GM18517 (cell line): ENCODE measurements around the gene TNRC6C.
"Not testable (repeated sequence)": the region's sequence is repeated elsewhere in the genome, so short reads cannot be mapped to it uniquely, and the experiment has no call there.

Experiments used
- ATAC-seq: cut with Tn5 transposase; IDR thresholded peaks from one replicate; pipeline ENCODE4 v1.9.1; 2021; ENCODE audit warnings: mild to moderate bottlenecking, moderate library complexity; ENCODE audit not compliant: unreplicated experiment

The TNRC6C gene

GRCh38 chr17:78110363-78111015 lies 152.0 kb downstream of the TNRC6C start:
- no peak for ATAC-seq

DNA sequence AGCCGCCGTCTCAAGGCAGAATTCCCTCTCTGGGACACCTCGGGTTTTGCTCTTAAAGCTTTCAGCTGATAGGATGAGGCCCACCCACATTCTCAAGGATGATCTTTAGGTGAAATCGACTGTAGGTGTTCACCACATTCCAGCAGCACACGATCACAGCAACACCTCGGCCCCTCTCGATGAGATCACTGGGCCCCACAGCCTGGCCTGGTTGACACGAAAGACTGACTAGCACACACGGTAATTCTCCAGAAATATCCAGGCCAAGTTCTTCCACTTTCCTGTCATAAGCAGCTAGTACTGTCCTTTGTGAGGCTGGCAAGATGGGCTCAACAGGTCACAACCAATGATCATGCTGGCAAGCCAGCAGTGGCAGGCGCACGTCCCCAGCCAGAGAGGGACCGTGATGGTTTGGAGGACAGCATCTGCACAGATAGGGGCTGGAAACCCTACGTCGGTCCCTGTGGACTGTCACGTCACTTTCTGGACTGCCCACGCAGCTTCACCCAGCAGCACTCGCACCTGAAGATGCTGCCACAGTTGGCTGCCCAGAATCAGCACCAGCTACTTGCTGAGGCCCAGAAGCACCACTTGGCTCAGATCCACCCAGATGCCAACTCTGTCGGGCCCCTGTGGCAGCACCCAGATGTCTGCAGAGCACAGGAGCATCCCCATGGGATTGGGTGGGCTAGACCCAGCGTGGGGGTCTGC lies 152.7 kb downstream of the TNRC6C start:
- no peak for ATAC-seq

DNA sequence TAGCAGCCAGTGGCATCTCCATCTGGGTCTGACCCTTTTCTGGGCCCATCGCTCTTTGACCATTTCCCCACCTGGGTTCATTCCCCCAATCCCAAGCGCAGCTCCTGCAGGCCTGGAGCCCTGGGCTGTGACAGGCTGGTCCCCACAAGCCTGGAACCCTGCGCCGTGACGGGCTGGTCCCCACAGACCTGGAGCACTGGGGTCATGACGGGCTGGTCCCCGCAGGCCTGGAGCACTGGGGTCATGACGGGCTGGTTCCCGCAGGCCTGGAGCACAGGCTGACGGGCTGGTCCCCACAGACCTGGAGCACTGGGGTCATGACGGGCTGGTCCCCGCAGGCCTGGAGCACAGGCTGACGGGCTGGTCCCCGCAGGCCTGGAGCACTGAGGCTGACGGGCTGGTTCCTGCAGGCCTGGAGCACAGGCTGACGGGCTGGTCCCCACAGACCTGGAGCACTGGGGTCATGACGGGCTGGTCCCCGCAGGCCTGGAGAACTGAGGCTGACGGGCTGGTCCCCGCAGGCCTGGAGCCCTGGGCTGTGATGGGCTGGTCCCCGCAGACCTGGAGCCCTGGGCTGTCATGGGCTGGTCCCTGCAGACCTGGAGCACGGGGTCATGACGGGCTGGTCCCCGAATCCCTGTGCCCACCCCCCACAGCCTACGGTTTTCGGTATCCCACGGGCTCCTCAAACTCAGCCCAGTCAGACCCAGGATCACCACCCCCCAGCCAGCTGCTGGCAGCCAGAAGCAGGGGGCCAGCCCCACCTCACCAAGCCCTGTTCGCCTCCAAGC lies 153.4 kb downstream of the TNRC6C start:
- ATAC-seq = no peak

DNA sequence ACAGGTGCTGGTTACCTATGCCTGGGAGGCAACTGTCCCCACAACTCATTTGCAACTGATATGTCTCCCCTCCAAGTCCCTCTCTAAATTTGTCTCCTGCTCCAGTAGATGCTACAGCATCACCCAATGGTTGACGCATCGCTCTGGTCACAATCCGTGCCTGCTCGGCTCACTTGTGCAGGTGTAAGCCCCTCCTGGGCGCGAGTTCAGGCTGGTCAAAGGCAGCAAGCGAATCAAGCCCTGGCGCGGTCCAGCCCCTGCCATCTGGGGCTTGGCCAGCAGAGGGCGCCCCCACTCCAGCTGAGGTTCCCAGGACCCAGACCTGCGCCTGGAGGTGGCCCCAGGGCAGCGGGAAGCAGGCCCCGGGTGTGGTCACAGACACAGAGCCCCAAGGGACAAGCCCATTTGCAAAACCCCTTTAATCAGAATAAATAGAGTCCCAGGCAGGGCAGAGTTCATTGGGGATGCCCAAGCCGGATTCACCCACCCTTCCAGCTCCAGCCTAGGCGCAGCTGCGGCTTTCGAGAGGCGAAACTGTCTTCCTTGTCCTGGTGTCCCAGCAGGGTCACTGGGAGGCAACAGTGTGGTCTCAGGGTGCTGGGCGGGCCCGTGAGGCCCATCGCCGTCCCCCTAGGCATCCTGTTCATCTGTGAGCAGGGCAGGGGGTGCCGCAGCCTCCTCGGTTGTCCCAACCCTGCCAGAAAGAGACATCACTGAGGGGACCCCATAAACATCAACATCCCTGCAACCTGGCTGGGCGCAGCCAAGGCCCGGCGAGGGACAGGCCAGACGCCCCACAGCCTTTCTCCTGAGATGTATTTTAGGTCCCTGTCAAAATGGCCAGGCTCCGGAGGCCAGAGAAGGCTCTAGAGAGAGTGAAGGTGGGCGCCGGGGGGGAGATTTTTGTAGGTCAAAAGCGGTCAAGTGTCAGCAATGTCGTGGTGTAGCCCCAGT lies 154.3 kb downstream of the TNRC6C start:
- no peak for ATAC-seq

GRCh38 chr17:78113804-78114785 lies 155.6 kb downstream of the TNRC6C start:
- no peak for ATAC-seq

GRCh38 chr17:78114831-78115723 lies 156.6 kb downstream of the TNRC6C start:
- no peak for ATAC-seq

DNA sequence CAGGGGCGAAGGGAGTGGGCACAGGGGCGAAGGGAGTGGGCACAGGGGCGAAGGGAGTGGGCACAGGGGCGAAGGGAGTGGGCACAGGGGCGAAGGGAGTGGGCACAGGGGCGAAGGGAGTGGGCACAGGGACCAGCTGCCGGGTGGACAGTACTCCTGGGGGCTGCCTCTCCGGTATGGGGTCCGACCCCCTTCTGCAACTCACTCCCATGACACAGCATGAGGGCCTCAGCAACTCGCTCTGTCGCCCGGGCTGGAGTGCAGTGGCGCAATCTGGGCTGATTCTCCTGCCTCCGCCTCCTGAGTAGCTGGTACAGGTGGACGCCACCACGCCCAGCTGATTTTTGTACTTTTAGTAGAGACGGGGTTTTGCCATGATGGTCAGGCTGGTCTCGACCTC lies 157.3 kb downstream of the TNRC6C start:
- not testable (repeated sequence) for ATAC-seq

GRCh38 chr17:78116411-78116810 lies 157.9 kb downstream of the TNRC6C start:
- ATAC-seq = no peak

DNA sequence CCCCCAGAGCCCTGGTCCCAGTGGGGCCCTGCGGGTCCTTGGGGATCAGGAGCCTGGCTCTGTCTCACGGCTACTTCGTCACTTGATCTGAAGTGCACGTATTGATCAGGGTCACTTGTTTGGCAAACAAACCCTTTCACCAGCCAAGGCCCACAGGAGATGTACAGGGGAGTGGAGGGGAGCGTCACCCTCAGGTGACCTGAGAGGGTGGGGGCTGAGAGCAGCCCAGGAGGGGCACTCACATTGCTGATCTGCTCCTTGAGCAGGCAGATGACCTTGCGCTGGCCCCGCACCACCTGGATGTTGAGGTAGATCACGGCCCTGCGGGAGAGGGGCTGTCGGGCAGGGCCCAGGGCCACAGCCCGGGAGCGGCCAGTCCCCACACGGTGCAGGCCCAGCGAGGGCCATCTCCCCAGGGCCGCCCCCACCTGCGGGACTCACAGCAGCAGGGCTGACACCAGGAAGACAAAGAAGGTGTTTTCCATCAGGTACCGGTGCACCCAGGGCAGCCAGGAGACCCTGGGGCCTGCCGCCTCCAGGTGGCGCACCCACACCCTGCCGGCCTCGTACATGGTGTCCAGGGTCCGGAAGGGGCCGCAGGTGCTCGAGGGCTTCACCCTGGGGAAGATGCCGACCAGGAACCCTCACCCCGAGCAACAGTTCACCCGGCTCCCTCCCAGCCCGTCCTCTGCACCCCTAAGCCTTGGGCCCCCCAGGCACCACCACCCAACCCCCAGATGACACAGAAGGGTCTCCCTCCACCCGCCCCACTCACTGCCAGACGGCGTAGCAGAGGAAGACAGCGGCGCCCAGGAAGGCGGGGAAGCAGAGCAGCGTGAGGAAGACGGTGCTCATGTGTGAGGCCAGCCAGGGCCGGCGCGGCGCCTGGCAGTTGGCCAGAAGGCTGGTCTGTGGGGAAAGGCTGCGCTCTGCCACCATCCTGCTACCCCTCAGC lies 158.8 kb downstream of the TNRC6C start:
- no peak for ATAC-seq

GRCh38 chr17:78118801-78119241 lies 160.3 kb downstream of the TNRC6C start:
- no peak for ATAC-seq

DNA sequence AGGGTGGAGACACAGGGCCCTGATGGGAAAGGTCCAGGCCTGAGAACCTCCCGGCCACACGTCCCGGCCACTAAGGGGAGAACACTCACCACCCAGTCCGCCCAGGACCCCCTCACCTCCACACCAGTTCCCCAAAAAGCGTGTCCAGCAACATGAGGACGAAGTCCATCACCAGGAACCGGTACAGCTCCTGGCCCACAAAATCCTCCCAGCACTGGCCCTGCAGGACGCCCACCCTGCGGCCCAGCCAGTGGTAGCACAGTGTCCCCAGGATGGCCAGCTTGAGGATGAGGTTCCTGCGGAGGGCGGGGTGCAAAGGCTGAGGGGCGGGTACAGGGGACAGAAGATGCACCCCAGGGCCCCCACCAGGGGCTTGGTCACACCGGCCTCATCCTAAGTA lies 162.0 kb downstream of the TNRC6C start:
- no peak for ATAC-seq

- ATAC-seq = no peak
Measured at GRCh38 chr17:78120971-78121800, 162.7 kb downstream of the TNRC6C start.

DNA sequence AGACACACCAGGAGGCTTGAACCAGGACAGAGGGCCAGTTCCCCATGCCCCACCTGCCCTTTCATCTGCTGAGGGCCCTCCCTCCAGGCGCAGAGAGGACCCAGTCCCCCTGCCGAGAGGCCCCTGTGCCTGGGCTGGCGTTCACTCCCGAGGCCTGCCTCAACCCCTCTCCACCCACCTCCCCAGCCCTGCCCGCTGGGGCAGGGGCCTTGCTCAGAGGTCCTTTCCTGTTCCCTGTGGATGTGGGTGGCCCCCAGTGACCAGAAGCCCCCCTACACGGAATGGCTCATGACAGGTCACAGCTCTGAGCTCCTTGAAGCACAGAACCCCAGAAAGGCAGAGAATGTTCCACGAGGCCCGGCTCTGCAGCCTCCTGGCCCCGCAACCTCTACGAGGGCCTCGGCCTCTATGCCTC lies 163.3 kb downstream of the TNRC6C start:
- ATAC-seq = no peak

- no peak for ATAC-seq
Measured at GRCh38 chr17:78122216-78122930, 163.9 kb downstream of the TNRC6C start.

DNA sequence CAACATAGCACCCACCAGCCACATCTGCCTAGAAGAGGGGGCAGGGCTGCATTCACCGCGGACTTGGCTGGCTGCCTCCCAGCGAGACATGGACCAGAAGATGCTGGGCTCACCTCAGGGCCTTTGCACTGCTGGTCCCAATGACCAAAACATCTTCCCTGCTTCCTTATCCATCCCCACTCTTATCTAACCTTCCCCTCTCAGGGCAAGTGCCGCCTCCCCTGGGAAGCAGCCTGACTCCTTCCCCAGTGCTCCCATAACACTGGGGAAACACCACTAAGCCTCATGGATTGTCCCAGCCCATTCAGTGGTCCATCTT lies 164.4 kb downstream of the TNRC6C start:
- no peak for ATAC-seq
